PC-9 (cell line): ENCODE data around the gene FOXP3. TPM values are rescaled to one million over a fixed set of nuclear protein-coding genes. Genes with fewer than 3 reads are reported as not detected.

Experiments used
- BruUV-seq: library from RNA; stranded (reverse); fragments of 400-500 nt; replicated peaks from 2 replicates; lab custom pipeline; 2021; lab: Mats Ljungman, UMichigan
- CTCF ChIA-PET: fragments of 300-600 bp; sonication (Branson Sonifier 250); formaldehyde crosslinking; loops from one replicate; lab custom pipeline; 2022; ENCODE audit warnings: antibody characterized with exemption; lab: Charles Lee
- POLR2A ChIA-PET: fragments of 300-600 bp; sonication (Branson Sonifier 250); formaldehyde crosslinking; loops from one replicate; lab custom pipeline; 2022; ENCODE audit warnings: antibody characterized with exemption; ENCODE audit not compliant: unreplicated experiment; lab: Charles Lee
- DNase-seq, 2 experiments: peaks; one replicate each; pipeline versions ENCODE4 v3.0.0 to v3.0.0-alpha.2; 2015 to 2022; ENCODE audit warnings: mixed read lengths in 1 of 2
- H2AFZ ChIP-seq: fragments of 200-600 bp; sonication (generic); 2 replicates; pipeline ENCODE4 v1.8.1; 2017; ENCODE audit warnings: antibody characterized with exemption
- H3F3A ChIP-seq: fragments of 200-600 bp; sonication (generic); 2 replicates; pipeline ENCODE4 v1.8.1; 2017; ENCODE audit warnings: antibody characterized with exemption, mild to moderate bottlenecking, low read depth; ENCODE audit not compliant: insufficient read depth
- H3K27ac ChIP-seq: fragments of 200-600 bp; sonication (generic); 2 replicates; pipeline ENCODE4 v1.6.1; 2016; ENCODE audit warnings: mixed run types
- H3K27me3 ChIP-seq: fragments of 200-600 bp; sonication (generic); 2 replicates; pipeline ENCODE4 v1.6.1; 2016; ENCODE audit warnings: low read depth, mixed run types; ENCODE audit not compliant: insufficient read depth
- H3K36me3 ChIP-seq: fragments of 200-600 bp; sonication (generic); 2 replicates; pipeline ENCODE4 v1.6.1; 2016; ENCODE audit warnings: low read depth, mixed run types
- H3K4me1 ChIP-seq: fragments of 200-600 bp; sonication (generic); replicated peaks from 2 replicates; pipeline ENCODE4 v1.6.1; 2016; ENCODE audit warnings: mixed run types; ENCODE audit not compliant: insufficient read depth
- H3K4me2 ChIP-seq: fragments of 200-600 bp; sonication (generic); 2 replicates; pipeline ENCODE4 v1.6.1; 2017; ENCODE audit warnings: mixed run types
- H3K4me3 ChIP-seq: fragments of 200-600 bp; sonication (generic); 2 replicates; pipeline ENCODE4 v1.6.1; 2016; ENCODE audit warnings: mixed run types
- H3K79me2 ChIP-seq: fragments of 200-600 bp; sonication (generic); 2 replicates; pipeline ENCODE4 v1.6.1; 2017; ENCODE audit warnings: low read depth, mixed run types
- H3K9me2 ChIP-seq: fragments of 200-600 bp; sonication (generic); 2 replicates; pipeline ENCODE4 v1.8.1; 2017; ENCODE audit warnings: mild to moderate bottlenecking; ENCODE audit not compliant: insufficient read depth
- H3K9me3 ChIP-seq: fragments of 200-600 bp; sonication (generic); 2 replicates; pipeline ENCODE4 v1.8.1; 2016; ENCODE audit warnings: low read depth; ENCODE audit not compliant: insufficient read depth
- H4K20me1 ChIP-seq: fragments of 200-600 bp; sonication (generic); 2 replicates; pipeline ENCODE4 v1.8.1; 2017; ENCODE audit not compliant: insufficient read depth
- EZH2 ChIP-seq: fragments of 200-600 bp; sonication (generic); IDR thresholded peaks from 2 replicates; pipeline ENCODE4 v1.8.0; 2017; ENCODE audit warnings: antibody characterized with exemption, low read depth
- intact Hi-C: fragments of 100-400 bp; cut with micrococcal nuclease; formaldehyde crosslinking; loops from one replicate; pipeline ENCODE4 v1.10.0; 2022; ENCODE audit not compliant: unreplicated experiment
- total RNA-seq: library from RNA; stranded (reverse); gene quantifications from 2 replicates; pipeline ENCODE4 v1.2.3, GENCODE V29; 2021
- TF ChIP-seq, protein P1 (sequence below): fragments of 200-600 bp; sonication (generic); conservative IDR thresholded peaks from 2 replicates; pipeline ENCODE4 v1.6.1; 2017; ENCODE audit warnings: mixed run types, antibody characterized with exemption, mild to moderate bottlenecking, moderate library complexity

The FOXP3 gene
- total RNA-seq, 1 experiment from 2014 or later, result not detected

DNA sequence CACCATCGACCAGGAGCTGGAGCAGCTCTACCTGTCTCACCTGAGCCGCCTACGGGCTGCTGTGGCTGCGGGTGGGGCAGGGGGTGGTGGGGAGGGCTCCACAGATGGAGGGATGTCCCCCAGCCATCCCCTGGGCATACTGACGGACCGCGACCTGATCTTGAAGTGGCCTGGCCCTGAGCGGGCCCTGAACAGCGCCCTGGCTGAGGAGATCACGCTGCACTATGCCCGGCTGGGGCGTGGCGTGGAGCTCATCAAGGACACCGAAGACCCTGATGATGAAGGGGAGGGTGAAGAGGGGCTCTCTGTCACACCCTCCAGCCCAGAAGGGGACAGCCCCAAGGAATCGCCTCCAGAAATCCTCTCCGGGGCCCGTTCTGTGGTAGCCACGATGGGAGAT is 21.6 kb upstream of the FOXP3 start:
- H3K27ac ChIP-seq, result no peak overlapping the region
- H3K4me1 ChIP-seq, result no peaks in the 10 kb centered on the region
- H3K27me3 ChIP-seq, result no peaks in the 10 kb centered on the region
- BruUV-seq, result no TSS peak
- H3K79me2 ChIP-seq, result no peaks in the 10 kb centered on the region
- no peaks in the 10 kb centered on the region for H3F3A ChIP-seq
- H3K36me3 ChIP-seq, result no peaks in the 10 kb centered on the region
- no peak overlapping the region for H2AFZ ChIP-seq
- DNase-seq, result no peak
- ChIA-PET POLR2A (no interaction called here), CTCF (no interaction called here)
- no peaks in the 10 kb centered on the region for H4K20me1 ChIP-seq
- TF ChIP-seq, protein P1, sequence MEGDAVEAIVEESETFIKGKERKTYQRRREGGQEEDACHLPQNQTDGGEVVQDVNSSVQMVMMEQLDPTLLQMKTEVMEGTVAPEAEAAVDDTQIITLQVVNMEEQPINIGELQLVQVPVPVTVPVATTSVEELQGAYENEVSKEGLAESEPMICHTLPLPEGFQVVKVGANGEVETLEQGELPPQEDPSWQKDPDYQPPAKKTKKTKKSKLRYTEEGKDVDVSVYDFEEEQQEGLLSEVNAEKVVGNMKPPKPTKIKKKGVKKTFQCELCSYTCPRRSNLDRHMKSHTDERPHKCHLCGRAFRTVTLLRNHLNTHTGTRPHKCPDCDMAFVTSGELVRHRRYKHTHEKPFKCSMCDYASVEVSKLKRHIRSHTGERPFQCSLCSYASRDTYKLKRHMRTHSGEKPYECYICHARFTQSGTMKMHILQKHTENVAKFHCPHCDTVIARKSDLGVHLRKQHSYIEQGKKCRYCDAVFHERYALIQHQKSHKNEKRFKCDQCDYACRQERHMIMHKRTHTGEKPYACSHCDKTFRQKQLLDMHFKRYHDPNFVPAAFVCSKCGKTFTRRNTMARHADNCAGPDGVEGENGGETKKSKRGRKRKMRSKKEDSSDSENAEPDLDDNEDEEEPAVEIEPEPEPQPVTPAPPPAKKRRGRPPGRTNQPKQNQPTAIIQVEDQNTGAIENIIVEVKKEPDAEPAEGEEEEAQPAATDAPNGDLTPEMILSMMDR, result no peak
- no peak for TF ChIP-seq EZH2
- no peak overlapping the region for H3K4me3 ChIP-seq
- no peak overlapping the region for H3K4me2 ChIP-seq
- intact Hi-C loops, result no loop called here
- H3K9me3 ChIP-seq, result no peaks in the 10 kb centered on the region
- no peaks in the 10 kb centered on the region for H3K9me2 ChIP-seq

DNA sequence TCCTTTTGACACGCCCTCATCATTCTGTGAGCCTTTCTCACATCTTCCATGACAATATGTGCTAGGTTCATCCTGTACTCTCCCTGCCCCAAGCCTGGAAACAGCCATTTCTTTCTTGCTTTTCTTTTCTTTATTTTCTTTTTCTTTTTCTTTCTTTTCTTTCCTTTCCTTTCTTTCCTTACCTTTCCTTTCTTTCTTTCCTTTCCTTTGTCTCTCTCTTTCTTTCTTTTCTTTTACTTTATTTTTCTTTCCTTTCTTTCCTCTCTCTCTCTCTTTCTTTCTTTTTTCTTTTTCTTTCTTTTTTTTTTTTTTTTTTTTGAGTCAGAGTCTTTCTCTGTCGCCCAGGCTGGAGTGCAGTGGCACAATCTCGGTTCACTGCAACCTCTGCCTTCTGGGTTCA is 19.7 kb upstream of the FOXP3 start:
- Histone ChIP-seq H3F3A (no peaks in the 10 kb centered on the region), H3K4me1 (no peaks in the 10 kb centered on the region), H4K20me1 (no peaks in the 10 kb centered on the region), H3K4me2 (no peak overlapping the region), H3K9me2 (no peaks in the 10 kb centered on the region), H3K27ac (no peak overlapping the region), H2AFZ (no peak overlapping the region), H3K27me3 (no peaks in the 10 kb centered on the region), H3K36me3 (no peaks in the 10 kb centered on the region), H3K79me2 (no peaks in the 10 kb centered on the region), H3K4me3 (no peak overlapping the region), H3K9me3 (no peaks in the 10 kb centered on the region)
- CTCF ChIA-PET, result no interaction called here
- POLR2A ChIA-PET, result no interaction called here
- TF ChIP-seq EZH2, result no peak
- TF ChIP-seq, protein P1, result no peak
- intact Hi-C loops, result no loop called here
- no peak for DNase-seq
- no TSS peak for BruUV-seq

GRCh38 chrX:49282647-49283011 is 18.1 kb upstream of the FOXP3 start:
- Histone ChIP-seq H3K9me2 (no peaks in the 10 kb centered on the region), H2AFZ (no peak overlapping the region), H4K20me1 (no peaks in the 10 kb centered on the region), H3K4me3 (no peak overlapping the region), H3K27ac (no peak overlapping the region), H3K27me3 (no peaks in the 10 kb centered on the region), H3K4me1 (no peaks in the 10 kb centered on the region), H3K36me3 (no peaks in the 10 kb centered on the region), H3F3A (no peaks in the 10 kb centered on the region), H3K4me2 (no peak overlapping the region), H3K79me2 (no peaks in the 10 kb centered on the region), H3K9me3 (no peaks in the 10 kb centered on the region)
- no TSS peak for BruUV-seq
- intact Hi-C loops, result no loop called here
- ChIA-PET CTCF (no interaction called here), POLR2A (no interaction called here)
- DNase-seq, result no peak
- TF ChIP-seq, protein P1, result no peak
- TF ChIP-seq EZH2, result no peak
